ENCODE data around the gene MCM8. TPM values are rescaled to one million over a fixed set of nuclear protein-coding genes. Genes with fewer than 3 reads are reported as not detected.

MCM8 gene
- total RNA-seq, 6 donors from 2014 or later = 2.9 to 7.5 (median 3.9) TPM

- DNase-seq = peak in 1 of 2 donors; percentile 82
- peaks cover 21 to 37% (median 28%) of the 10 kb centered on the region in 4 donors for H3K4me1 ChIP-seq
- no peaks in the 10 kb centered on the region for H3K9me3 ChIP-seq
- ATAC-seq (ENCODE audit: low FRiP score in 2 of 2) = peak; percentile 52 to 67
- WGBS, 2 donors = 32 to 46% methylated on average over 5 of the region's 5 CpGs
- peak overlapping the region in 1 of 4 donors; percentile 94 for H3K4me3 ChIP-seq
- TF ChIP-seq POLR2AphosphoS5 (IDR thresholded peaks at IDR 0.05) (peak; percentile 62 to 63), EP300 (IDR thresholded peaks at IDR 0.05) (peak in 1 of 4 donors; percentile 61), CTCF (IDR thresholded peaks at IDR 0.05) (no peak), POLR2A (IDR thresholded peaks at IDR 0.05) (no peak)
- peak overlapping the region in 3 of 4 donors; percentile 28 to 96 (median 55) for H3K27ac ChIP-seq
- peaks cover 5 to 37% (median 23%) of the 10 kb centered on the region in 4 donors for H3K36me3 ChIP-seq
- no peaks in the 10 kb centered on the region for H3K27me3 ChIP-seq
Measured at GRCh38 chr20:6008254-6008653, 57.8 kb downstream of the MCM8 start.

- 95 to 96% methylated on average over 5 of the region's 5 CpGs for WGBS, 2 donors
- H3K36me3 ChIP-seq = peaks cover 8 to 53% (median 39%) of the 10 kb centered on the region in 4 donors
- ATAC-seq (ENCODE audit: low FRiP score in 2 of 2) = no peak
Measured at GRCh38 chr20:6012179-6012578, 61.7 kb downstream of the MCM8 start.

GRCh38 chr20:6014017-6014416 lies 63.6 kb downstream of the MCM8 start:
- Histone ChIP-seq H3K27ac (no peak overlapping the region), H3K4me1 (peaks cover 0 to 13% (median 3%) of the 10 kb centered on the region in 4 donors), H3K27me3 (no peaks in the 10 kb centered on the region), H3K4me3 (no peak overlapping the region), H3K9me3 (no peaks in the 10 kb centered on the region), H3K36me3 (peaks cover 8 to 58% (median 39%) of the 10 kb centered on the region in 4 donors)
- no peak for DNase-seq
- WGBS, 2 donors = 84 to 85% methylated on average over 3 of the region's 3 CpGs
- TF ChIP-seq EP300 (IDR thresholded peaks at IDR 0.05) = no peak
- TF ChIP-seq CTCF (IDR thresholded peaks at IDR 0.05) = no peak
- no peak for TF ChIP-seq POLR2A (IDR thresholded peaks at IDR 0.05)
- no peak for TF ChIP-seq POLR2AphosphoS5 (IDR thresholded peaks at IDR 0.05)
- ATAC-seq (ENCODE audit: low FRiP score in 2 of 2) = no peak

More at GRCh38 chr20:6012179-6012578, 61.7 kb downstream of the MCM8 start:
- Histone ChIP-seq H3K27me3 (no peaks in the 10 kb centered on the region), H3K4me1 (peaks cover 16 to 31% (median 20%) of the 10 kb centered on the region in 4 donors), H3K9me3 (no peaks in the 10 kb centered on the region), H3K4me3 (no peak overlapping the region), H3K27ac (no peak overlapping the region)
- TF ChIP-seq EP300 (IDR thresholded peaks at IDR 0.05) (no peak), POLR2AphosphoS5 (IDR thresholded peaks at IDR 0.05) (no peak), CTCF (IDR thresholded peaks at IDR 0.05) (no peak), POLR2A (IDR thresholded peaks at IDR 0.05) (no peak)
- DNase-seq = no peak

- H3K27ac ChIP-seq = no peak overlapping the region
- 95 to 97% methylated on average over 4 of the region's 4 CpGs for WGBS, 2 donors
- ATAC-seq (ENCODE audit: low FRiP score in 2 of 2) (no peak), DNase-seq (no peak)
- H3K27me3 ChIP-seq = no peaks in the 10 kb centered on the region
- peaks cover 0 to 6% (median 0%) of the 10 kb centered on the region in 4 donors for H3K4me1 ChIP-seq
- no peaks in the 10 kb centered on the region for H3K9me3 ChIP-seq
- TF ChIP-seq POLR2AphosphoS5 (IDR thresholded peaks at IDR 0.05) (no peak), EP300 (IDR thresholded peaks at IDR 0.05) (no peak), CTCF (IDR thresholded peaks at IDR 0.05) (no peak), POLR2A (IDR thresholded peaks at IDR 0.05) (no peak)
- H3K4me3 ChIP-seq = no peak overlapping the region
- H3K36me3 ChIP-seq = peaks cover 8 to 53% (median 37%) of the 10 kb centered on the region in 4 donors
Measured at GRCh38 chr20:6014957-6015356, 64.5 kb downstream of the MCM8 start.

- H3K4me1 ChIP-seq = no peaks in the 10 kb centered on the region
- no peak for TF ChIP-seq CTCF (IDR thresholded peaks at IDR 0.05)
- TF ChIP-seq EP300 (IDR thresholded peaks at IDR 0.05) = no peak
- TF ChIP-seq POLR2A (IDR thresholded peaks at IDR 0.05) = no peak
- no peak for TF ChIP-seq POLR2AphosphoS5 (IDR thresholded peaks at IDR 0.05)
- H3K36me3 ChIP-seq = peaks cover 4 to 32% (median 19%) of the 10 kb centered on the region in 4 donors
- no peaks in the 10 kb centered on the region for H3K27me3 ChIP-seq
- ATAC-seq (ENCODE audit: low FRiP score in 2 of 2) = no peak
- no peak for DNase-seq
- no peaks in the 10 kb centered on the region for H3K9me3 ChIP-seq
- H3K27ac ChIP-seq = no peak overlapping the region
- H3K4me3 ChIP-seq = no peak overlapping the region
Measured at GRCh38 chr20:6017467-6017866, 67.0 kb downstream of the MCM8 start.

Measured in upper lobe of left lung (tissue), 6 donors.